Activated gamma-delta T cell treated with Interleukin-2 at 50 U/mL for 16 hours (primary cell): ENCODE measurements around the gene MUC6.

Source experiments
- DNase-seq: peaks from one replicate; pipeline ENCODE4 v3.0.0-alpha.2; 2020

Gene MUC6

DNA sequence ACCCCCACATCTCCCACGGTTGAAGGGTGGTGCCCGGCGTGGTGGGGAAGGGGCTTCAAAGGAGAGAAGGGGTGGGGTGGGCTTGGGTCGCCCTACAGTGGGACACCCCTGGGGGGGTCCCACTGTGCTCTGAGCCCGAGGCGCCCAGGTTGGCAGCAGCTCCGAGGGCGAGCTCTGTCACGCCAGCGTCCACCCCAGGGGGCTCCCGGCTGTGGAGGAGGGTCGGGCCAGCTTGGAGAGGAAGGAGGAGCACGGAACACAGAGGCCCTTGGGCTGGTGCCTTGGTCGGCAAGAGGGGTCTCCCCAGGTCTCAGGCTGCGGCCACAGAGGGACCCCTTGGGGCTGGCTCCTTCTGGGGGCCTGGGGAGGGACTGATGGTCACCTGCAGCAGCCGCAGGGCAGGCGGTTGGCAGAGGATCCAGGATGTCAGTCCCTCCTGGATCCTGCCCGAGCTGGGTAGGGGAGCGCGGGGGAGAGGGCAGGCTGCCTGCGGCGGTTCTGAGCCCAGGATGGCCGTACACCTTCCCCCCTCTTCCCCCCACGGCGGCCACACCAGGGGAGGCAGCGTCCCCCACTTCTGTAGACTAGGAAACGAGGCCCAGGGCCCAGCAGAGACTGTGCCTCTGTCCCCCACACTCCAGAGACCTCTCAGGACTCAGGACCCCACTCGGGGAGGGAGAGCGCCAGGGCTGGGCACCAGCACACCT lies 788 bp downstream of the MUC6 start:
- no peak for DNase-seq

DNA sequence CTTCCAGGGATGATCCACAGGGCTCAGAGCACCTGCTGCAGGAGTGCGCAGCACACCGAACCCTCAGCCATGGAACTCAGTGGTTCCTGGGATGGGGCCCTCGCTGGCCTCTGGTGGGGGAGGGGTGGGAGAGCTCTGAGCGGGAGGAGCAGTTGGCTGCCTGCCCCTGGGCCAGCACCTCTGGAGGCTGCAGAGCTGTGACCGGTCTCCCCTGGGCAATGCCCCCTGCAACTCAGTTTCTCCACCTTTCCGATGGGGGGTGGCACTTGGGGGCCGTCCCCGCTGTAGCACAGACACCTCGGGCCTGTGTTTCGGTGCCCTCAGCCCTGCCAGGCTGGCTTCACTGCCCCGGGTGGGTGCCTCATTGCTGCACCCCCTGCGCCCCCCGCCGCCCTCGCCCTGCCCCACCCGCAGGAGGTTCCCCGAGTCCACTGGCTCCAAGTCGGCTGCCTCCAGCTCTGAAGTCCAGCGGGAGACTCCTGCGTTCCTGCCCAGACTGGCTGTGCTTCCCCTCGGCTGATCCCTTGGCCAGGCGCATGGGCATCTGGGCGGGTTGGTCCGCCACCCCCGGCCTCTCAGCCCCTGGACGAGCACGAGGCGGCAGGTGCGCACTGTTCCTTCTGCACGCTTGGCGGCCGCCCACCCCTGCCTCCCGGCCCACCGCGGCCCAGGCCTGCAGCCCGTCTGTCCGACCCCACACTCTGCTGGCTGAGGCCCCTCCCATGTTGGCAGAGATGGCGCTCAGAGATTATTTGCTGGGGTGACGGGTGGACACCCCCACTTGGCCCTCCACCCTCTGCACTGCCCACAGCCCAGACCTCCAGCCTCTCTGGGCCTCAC lies 1.8 kb downstream of the MUC6 start:
- DNase-seq = no peak

DNA sequence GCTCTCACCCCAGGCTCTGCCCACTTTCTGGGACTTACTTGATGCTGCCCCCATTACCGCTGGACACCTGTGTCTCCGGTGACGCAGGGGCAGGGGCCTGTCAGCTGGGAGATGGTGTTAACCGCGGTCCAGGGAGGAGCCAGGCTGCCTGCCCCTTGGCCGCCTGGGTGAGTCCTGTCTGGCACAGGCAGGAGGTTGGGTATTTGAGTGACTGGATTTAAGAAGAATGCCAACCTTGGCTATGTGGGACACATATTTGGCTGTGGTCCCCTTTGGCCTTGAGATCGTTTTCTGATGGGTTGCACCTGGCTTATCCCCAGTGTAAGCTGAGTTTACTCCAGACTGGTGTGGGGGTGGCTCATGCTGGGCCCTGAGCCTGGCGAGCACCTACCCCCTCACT lies 2.5 kb downstream of the MUC6 start:
- no peak for DNase-seq

DNA sequence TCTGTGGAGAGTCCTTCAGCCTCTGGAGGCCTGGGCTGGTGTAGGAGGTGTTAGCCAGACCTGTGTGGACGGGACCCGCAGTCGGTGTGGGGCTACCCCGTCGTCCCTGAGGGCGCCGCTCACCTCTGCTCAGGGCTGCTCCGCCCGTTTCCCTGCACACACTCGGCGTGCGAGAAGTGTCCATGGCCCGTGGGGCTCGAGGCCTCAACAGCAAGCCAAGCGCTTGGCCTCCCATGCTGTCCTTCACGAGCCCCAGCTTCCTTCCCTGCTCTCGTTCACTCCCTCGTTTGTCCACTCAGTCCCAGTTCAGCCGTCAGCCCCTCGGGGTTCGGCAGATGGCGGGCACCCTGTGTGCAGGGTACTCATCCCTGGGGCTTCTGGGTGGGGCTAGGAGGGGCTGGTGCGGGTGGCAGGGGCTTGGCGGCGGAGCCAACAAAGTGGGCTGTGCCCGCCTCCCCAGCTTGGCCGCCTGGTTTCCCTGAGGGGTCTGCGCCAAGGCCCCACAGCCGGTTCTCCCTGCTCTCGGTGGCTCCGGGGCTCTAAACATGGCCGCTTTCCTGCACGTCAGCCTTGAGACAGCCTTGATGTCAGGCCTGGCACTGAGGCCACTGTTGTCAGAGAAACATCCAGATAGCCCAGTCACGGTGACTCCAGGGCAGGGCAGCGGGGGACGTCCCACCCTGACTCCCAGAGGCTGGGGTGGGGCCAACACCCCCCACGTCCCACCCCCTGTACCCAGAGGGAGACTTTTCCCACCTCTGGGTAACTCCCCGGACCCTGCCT lies 3.3 kb downstream of the MUC6 start:
- DNase-seq = no peak

DNA sequence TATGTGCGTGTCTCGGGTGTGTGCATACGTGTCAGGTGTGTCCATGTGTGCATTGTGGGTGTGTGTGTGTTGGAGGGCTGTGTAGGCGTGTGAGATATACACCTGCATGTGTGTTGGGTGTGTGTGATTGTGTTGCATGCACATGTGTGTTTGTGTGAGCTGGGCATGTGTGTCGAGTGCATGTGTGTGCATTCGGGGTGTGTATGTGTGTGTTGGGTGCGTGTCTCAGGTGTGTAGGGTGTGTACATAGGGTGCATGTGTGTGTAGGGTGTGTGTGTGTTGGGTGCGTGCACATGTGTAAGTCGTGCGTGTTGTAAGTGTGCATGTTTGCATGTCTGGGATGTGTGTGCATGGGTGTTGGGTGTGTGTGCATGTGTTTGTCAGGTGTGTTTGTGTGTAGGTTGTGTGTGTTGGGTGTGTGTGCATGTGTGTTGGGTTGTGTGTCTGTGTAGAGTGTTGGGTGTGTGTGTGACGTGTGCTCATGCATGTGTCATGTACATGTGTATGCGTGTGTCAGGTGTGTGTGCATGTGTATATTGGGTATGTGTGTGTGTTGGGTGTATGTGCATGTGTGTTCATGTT lies 4.1 kb downstream of the MUC6 start:
- no peak for DNase-seq

DNA sequence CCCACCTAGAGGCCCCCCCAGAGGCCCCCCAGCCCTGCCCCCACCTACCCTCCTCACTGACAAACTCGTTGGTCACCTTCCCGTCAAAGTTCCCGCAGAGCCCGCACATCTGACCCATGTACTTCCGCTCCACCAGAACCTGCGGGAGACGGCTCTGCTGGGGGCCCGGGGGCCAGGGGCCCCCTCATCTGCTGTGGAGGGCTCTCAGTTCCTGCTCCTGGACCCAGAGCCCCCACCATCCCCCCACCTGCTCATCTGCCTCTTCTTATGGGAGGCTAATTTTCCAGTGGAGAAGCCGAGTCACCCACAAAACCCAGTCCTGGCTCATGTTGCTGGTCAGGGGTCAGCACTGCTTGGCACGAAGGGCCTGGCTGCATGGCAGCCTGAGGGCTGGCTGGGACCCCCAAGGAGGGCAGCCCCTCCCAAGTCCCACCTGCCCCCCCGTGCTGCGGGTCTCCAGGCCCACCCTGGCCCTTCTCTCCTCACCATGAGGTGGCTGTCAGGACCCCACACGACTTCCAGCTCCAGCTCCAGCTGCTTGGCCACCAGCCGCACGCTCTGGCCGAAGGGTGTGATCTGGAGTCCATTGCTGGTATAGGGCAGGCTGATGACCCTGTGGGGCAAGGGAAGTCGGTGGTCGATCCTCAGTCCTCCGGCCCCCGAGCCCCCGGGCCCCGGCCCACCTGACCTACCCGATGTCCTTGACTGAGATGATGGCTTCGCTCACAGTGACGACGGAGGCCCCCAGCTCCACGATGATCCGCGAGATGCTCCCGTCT lies 5.2 kb downstream of the MUC6 start:
- no peak for DNase-seq

DNA sequence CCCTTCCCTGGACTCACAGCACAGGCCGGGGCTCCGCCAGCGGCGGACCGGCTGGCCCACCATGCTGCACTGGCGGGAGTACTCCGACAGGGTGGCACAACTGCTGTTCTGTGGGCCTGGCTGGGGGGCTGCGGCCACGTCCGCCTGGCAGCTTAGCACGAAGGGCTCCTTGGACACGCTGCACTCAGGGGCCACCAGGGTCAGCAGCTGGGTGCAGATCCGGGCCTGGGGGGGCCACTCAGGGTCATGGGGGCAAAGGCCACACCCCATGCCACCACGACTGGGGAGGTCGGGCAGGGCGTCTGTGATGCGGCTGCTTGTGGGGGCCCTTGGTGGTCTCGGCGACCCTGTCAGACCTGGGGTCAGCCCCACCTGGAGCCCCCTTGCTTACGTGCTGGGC lies 6.0 kb downstream of the MUC6 start:
- no peak for DNase-seq

DNA sequence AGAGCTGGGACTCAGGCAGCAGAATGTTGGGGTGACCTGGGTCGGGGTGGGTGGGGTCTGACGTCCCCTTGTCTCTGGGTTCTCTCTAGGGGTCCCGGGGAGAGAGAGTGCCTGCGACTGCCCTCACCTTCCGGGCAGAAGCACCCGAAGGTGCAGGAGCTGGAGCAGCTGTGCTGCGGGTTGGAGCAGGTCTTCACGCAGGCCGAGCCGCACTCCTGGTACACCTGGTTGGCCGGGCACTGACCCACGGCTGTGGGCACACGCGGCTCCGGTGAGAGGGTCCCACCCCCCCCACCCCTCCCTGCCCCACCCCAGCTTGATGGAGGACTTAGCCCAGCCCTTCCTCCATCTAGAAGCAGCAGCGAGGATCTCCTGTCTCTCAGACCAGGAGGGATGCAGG lies 6.4 kb downstream of the MUC6 start:
- no peak for DNase-seq

DNA sequence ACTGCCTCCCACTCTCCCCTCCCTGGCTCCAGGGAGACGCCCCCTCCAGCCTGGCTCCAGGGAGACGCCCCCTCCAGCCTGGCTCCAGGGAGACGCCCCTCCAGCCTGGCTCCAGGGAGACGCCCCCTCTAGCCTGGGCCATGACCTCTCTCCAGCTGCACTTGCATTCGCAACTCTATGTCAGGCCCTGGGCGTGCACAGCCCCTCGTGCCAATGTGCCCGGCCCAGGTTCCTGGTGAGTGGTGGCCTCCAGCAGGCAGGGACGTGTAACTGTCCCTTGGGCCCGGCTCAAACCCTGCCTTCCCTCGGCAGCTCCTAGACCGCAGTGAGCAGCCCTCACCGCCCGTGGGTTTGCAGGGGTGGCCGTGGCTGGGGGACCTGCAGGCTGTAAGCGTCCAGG lies 6.9 kb downstream of the MUC6 start:
- DNase-seq = no peak

DNA sequence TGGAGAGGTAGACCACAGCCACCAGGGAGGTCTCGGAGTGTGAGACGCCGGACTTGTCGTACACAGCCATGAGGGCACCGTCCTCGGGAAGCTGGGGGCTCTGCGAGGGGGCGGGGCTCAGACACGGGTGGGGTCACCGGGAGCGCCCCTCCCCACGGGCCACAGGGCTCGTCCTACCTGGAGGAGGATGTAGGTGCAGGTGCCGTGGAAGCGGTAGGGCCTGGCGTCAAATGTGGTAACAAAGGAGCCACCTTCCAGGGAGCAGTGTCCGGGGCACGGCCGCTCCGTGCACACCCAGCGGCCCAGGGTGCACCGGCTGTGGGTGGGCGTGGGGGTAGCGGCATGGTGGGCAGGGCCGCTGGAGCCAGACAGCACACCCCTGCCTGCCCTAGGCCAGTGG lies 7.5 kb downstream of the MUC6 start:
- DNase-seq = no peak

DNA sequence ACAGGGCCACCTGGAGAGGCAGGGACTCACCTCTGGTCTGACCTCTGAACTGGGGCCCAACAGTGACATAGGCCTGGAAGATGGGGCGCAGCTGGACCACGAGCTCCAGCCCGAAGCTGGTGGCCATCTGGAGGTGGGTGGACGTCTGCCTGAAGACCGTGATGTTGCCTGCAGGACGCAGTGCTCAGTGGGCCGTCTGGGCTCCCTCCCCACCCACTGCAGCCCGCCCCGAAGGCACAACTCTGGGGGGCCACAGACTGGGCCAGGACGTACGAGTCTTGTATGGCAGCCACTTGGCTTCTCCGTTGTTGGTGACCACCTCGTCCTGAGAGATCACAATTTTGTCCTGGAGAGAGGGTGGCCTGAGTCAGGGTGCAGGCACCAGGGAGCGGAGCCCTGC lies 7.9 kb downstream of the MUC6 start:
- DNase-seq = no peak

DNA sequence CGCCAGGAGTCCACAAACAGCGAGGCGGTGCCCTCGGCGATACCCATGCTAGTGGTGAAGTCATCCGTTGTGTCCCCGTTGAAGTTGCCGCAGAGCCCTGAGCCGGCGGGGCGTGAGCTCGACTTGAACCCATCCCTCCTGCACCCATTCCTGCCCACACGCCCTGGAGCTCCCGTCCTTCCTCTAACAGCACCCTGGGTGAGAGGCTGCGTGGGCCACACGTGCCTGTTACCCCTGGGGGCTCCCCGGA lies 8.3 kb downstream of the MUC6 start:
- no peak for DNase-seq

DNA sequence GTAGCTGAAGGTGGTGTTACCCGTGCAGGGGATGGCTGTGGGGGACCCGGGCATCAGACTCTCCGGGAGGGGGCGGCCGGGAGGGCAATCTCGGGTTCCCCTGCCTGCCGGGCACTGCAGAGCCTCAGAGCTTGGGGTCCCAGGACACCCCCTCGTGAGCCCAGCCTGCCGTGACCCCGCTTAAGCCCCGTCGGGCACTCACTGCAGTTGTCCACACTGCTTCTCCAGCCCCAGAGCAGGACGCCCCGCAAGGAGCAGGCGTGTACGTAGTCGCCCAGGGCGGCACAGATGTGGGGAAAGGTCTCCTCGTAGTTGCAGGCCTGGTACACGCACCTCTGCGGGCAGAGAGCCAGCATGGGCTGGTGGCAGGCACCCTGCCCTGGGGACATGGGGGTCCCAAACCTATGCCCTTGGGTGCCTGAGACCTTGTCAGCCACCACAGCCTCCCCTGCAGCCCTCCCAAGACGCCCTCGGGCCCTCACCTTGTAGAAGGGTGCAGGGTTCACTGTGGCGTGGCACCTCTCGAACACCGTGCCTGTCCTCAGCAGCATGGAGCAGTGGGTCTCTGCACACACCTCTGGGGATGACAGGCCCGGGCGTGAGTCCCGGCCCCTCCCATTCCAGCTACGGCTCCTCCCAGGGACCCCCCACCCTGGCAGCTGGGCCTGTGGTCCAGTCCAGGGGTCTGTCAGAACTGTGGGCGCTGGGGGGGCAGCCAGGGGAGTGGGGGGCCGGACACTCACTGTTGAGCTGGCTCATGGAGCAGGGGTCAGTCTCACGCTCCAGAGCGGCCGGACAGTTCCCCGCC lies 8.8 kb downstream of the MUC6 start:
- DNase-seq = no peak

DNA sequence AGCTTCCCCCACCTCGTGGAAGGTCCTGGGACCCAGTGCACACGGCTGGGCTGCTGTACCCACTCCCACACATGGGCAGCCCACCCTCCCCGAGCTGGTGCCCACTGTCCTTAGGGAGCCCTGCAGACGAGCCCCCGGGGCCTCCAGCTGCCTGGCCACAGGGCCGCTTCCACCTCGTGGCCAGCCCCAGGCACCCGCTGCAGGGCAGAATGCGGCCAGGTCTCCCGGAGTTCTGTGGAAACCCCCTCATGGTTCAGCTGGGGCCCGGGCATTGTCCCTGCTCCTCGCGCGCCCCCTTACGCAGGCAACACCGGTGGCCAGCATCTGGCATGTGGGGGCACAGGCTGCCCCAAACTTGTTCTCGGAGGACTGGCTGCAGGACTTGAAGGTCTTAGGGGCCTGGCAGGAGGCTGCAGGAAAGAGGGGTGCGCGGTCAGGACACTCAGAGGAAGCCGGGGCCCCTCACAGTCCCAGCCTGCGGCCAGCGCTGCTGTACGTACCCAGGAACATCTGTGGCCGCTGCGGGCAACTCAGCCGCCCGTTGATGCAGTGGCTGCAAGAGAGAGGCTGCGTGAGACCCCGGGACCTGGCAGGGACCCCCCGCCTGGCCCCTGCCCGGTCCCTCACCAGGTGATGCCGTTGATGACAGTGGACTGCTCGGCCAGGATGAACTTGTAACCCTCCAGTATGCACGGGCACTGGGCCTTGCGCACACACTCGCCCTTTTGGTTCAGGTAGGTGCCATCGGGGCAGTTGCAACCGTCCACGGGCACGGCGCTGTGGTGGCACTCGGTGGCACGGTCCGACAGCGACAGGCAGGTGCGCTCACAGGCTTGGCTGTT lies 9.7 kb downstream of the MUC6 start:
- DNase-seq = no peak

DNA sequence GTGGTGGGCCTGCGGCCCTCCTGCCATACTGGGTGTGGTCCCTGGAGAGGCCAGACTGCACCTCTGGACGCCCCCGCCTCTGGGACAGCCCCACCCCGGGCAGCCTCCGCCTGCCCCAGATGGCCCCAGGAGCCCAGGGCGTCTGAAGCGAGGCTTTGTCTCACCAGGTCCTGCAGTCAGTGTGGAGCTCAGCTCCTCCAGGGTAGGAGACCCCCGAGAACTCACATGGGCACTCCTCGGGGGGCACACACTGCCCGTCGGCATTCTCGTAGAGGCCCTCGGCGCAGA lies 10.4 kb downstream of the MUC6 start:
- DNase-seq = no peak

DNA sequence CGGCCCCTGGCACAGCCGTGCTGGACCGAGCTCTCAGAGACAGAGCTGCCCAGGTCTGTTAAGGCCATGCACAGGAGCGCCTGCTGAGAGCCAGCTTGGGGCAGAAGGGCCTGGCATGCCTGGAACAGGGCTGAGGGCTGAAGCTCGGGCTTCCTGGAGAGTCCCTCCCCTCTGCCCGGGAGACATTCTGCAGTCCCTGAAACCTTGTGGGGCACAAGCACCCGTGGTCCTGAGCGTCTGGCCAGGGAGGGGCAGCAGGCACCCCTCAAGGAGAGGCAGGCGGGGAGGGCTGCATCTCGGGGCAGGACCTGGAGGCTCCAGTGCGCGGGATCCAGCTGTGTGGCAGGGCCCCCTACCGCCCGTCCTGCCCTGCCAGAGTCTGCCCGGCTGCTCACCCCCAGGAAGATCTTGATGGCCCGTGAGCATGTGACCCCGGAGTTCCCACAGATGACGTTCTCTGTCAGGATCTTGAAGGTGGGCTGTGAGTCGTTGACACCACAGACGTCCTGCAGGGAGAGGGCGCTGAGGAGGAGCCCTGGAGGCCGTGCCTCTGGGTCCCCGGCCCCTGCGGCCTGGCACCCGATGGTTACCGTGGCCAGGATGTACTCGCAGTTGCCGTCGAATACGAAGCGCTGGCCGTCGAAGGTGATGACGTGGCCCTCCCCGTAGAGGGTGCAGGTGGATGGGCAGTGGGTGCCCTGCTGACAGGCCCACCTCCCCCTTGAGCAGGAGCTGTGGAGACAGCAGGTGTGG lies 10.9 kb downstream of the MUC6 start:
- no peak for DNase-seq

DNA sequence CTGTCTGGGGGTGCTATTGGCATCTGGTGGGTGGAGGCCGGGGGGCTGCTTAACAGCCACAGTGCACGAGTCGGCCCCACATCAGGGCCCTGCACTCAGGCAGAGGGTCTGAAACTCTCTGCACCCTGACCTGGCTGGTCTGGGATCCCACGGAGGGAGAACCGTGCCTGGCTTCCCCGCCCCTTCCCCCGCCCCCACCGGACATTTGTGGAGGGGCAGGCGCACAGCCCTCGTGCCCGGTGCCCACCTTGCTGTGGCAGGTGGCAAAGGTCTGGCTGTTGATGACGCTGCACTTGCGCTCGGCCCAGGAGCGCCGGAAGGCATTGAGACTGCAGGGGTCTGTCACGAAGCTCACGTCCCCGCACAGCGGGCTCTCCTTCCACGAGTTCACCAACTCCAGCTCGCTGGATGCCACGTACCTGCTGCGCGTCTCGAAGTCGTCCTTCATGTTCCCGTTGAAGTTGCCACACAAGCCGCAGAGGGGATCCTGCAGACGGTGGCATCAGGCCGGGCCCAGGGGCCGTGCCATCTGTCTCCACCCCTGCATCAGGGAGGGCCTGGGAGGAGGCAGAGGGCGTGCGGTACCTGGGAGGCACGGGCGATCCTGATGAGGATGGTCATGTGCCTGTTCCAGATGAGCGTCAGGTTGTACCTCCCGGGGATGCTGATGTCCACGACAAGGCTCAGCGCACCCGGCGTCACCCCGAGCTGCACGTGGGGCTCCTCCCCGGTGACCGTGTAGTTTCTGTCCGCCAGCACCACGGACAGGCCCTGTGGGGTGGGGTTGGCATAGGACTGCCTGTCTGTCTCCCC lies 11.7 kb downstream of the MUC6 start:
- DNase-seq = no peak

DNA sequence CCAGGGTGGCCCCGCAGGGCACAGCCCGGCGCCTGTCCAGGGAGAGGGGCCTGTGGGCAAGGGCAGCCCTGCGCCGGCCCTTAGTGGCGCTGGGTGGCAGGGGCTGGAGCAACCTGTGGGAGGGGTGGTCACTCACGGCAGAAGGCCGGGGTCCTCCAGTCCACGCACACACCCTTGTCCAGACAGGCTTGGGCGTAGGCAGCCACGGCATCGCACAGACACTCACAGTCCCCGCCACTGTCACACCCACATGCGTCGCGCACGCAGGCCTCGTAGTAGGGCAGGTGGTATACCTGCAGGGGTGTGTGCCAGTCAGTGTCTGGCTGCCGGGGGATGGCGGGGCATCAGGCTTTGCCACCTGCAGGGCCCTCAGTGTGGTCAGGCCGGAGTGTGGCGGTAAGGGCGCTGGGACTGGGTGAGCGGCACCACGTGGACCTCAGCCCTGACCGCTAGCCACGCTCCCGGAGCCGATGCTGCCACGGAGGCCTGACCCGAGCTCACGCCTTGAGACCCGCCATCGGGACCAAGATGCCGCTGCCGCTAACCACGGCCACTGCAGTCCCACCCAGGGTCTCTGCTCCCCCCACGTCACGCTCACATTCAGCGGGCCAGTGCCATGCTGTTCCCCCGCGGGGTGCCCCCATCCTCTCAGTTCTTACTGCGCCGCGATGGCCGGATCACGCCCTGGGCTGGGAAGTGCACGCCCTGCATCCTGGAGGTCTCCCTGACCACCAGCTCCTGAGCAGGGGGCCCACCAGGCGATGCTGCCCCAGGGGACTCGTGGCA lies 12.5 kb downstream of the MUC6 start:
- DNase-seq = no peak
